Right lung (tissue), 5 donors: ENCODE results near the gene HBE1. TPM values are rescaled to one million over a fixed set of nuclear protein-coding genes. Genes with fewer than 3 reads are reported as not detected.

Experiments
- DNase-seq, 2 donors: peaks; one replicate each; pipeline ENCODE4 v3.0.0-alpha.2; 2013
- polyA plus RNA-seq, 5 donors: library from polyadenylated mRNA; unstranded; fragments of 120-200 nt; gene quantifications; one replicate each; pipeline versions ENCODE4 v1.2.1 to v1.2.3, GENCODE V29; 2013; ENCODE audit warnings: inconsistent platforms in 1 of 5, low replicate concordance in 1 of 5; ENCODE audit not compliant: insufficient read length in 5 of 5, insufficient read depth in 1 of 5

HBE1 gene
- polyA plus RNA-seq, 5 donors: 6.2 to 50.3 (median 10.6) TPM

DNA sequence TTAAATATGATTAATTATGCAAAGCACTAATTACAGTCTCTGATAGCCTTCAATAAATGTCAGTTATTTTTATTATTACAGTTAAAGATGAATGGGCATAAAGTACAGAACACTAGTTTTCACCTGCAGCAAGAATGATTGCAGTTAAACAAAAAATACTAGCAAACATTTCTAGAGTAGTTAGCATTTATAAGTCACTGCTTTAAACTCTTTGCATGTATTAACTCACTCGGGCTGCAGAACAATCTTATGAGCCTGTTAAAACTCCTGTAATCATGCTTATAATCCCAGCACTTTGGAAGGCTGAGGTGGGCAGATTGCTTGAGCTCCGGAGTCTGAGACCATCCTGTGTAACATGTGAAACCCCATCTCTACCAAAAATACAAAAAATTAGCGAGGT, 17.2 kb upstream of the HBE1 start:
- DNase-seq: no peak

DNA sequence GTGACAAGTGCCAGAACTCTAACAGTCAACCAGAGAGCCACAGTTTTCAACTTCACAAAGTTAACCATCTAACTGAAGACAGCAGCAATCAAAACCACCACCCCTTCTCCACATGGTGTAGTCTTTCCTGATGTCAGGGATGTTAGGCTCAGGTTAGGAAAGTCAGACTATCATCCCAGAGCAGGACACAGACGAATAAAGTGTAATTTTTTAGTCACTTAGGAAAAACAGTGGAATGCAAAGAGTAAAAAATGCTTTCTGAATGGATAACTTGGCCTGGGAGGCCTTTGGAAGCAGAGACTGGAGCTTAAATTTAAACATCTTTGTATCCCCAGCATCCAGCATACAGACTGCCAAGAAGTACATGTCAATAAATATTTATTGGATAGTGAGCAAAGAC, 16.6 kb upstream of the HBE1 start:
- DNase-seq: no peak

DNA sequence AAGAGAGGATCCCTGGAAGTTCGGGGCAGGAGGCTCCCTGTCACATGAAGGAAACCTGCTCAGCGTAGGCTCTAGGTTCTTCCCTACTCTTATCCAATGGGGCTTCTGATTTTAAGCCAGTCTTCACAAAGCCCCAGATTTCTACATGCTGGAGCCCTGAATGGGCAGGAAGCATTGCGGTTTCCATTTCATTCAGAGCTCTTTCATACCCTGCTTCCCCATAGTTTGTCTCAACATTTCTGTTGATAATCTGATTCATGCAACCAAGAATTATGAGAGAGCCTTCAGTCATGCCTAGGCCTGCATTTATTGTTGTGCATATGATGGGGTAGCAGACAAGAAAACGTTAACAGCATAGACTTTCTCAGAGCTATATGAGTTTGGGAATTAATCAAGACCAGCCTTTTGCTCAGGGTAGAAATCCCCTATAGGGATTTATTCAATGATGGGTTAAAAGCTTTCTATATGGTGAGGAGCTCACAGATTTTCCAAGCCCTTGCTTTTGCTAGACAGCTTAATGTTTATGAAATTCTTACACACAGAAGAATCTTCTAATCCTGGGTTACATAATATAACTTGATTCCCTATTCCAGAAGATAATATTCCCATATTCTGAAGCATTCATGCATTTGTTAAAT, 16.1 kb upstream of the HBE1 start:
- DNase-seq: no peak

DNA sequence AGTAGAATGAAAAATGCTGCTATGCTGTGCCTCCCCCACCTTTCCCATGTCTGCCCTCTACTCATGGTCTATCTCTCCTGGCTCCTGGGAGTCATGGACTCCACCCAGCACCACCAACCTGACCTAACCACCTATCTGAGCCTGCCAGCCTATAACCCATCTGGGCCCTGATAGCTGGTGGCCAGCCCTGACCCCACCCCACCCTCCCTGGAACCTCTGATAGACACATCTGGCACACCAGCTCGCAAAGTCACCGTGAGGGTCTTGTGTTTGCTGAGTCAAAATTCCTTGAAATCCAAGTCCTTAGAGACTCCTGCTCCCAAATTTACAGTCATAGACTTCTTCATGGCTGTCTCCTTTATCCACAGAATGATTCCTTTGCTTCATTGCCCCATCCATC, 14.9 kb upstream of the HBE1 start:
- DNase-seq: no peak

DNA sequence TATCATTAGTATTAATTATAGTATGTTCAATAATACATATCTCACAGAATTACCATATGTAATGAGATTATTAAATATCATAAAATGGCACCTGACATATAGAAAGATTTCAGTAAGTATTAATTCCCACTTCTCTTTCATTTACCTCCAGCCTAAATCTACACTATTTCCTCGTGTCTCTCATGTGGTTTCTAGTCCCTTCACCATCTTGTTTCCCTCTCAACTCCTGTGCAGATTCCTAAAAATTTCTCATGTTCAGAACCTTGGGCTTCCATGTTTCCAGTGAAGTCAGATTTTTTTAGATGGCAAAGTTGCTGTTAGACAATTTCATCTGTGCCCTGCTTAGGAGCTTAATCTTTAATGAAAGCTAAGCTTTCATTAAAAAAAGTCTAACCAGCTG, 14.1 kb upstream of the HBE1 start:
- DNase-seq: no peak

DNA sequence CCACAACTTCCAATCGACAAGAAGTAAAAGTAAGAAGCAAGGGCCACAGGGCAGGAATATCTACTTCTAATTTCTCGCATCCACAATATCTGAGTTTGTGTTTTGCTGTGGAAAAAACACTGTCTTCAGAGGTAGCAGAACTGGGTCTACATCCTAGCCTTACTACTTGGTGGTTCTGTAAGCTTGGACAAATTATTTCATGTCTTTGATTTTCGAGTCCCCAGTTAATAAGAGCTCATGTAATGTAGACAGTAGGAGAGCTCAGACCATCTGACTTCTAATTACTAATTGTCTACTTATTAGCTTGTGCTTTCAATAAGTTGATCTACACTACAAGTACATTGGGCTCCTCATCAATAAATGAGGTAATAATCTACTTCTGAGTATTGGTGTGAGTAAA, 13.3 kb upstream of the HBE1 start:
- no peak for DNase-seq

DNA sequence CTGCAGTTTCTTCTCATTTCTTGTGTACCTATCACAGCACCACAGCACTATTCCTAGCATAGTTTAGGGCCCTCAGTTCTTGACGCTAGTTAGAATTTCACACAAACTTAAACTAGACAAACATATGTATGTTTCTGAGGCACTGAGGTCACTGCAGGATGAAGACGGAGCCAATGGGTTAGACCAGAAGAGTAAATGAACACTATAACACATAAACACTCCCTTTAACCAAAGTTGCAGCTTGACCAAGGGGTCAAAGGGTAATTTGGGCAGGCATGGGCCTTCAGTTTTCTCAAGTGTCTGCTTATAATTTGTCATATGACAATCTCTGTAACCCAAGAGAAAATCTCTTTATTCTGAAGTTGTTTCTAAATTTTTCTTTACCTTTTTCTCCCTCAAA, 12.9 kb upstream of the HBE1 start:
- no peak for DNase-seq

DNA sequence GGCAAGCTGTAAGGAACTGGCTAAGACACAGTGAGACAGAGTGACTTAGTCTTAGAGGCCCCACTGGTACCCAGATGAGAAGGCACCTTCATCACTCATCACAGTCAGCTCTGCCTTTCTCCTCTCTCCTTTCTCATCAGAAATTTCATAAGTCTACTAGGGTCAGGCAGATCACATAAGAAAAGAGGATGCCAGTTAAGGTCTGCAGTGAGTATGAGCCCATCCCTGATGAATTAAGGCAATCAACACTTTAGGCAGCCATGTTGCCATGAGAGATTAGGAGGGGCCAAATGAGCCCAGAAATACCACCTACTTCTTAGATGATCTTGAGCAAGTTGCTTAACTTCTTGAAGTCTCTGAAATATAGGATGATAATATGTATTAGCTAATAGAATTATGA, 11.9 kb upstream of the HBE1 start:
- no peak for DNase-seq

DNA sequence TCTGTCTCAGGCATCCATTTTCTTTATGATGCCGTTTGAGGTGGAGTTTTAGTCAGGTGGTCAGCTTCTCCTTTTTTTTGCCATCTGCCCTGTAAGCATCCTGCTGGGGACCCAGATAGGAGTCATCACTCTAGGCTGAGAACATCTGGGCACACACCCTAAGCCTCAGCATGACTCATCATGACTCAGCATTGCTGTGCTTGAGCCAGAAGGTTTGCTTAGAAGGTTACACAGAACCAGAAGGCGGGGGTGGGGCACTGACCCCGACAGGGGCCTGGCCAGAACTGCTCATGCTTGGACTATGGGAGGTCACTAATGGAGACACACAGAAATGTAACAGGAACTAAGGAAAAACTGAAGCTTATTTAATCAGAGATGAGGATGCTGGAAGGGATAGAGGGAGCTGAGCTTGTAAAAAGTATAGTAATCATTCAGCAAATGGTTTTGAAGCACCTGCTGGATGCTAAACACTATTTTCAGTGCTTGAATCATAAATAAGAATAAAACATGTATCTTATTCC, 10.9 kb upstream of the HBE1 start:
- DNase-seq: no peak

DNA sequence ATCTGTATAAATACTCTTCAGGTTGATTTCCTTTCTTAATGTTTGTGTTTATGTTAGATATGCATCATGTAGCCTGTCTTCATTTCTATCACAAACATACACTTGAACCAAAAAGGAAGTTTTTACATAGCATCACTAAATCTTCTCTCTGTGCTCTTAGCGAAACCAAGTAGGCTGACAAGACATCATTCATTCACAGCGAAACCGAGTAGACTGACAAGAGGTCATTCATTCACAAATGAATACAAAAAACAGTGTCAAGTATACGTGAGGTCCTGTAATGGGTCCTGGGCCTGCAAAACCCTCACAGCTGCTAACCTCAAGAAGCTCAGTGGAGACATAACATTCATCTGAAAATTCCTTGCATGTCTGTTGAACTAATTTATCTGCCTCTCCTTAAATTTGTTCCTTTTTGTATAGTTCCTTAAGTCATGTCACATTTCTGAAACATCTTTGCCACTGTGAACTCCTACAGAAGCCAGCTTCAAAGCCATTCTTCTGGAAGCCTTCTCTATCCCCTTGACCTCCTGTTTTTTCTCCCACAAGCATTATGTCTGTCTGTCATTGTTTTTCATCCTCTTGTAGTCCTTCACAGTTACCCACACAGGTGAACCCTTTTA, 9.8 kb upstream of the HBE1 start:
- DNase-seq: no peak

DNA sequence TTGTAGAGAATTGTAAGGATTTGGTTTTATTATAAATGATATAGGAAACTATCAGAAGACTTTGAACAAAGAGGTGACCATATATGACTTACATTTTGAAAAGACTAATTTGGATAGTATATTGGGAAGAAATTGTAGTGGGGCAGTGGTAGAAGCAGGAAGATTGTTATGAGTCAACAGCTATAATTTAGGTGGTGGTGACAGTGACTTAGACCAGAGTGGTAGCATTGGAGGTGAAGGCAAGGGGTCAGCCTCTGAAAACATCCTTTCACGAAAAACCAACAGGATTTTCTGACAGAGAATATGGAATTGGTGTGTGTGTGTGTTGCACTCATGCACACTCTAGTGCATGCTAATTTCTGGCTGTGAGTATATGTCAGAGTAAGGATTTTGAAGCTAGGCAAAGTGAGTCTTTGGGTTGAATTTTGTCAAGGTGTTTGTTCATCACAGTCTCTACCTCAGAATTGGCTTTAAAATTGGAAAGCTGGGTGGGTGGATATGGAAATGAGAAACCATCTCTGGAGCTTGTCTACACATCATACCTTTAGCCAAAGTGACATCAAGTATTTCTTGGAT, 8.2 kb upstream of the HBE1 start:
- no peak for DNase-seq

DNA sequence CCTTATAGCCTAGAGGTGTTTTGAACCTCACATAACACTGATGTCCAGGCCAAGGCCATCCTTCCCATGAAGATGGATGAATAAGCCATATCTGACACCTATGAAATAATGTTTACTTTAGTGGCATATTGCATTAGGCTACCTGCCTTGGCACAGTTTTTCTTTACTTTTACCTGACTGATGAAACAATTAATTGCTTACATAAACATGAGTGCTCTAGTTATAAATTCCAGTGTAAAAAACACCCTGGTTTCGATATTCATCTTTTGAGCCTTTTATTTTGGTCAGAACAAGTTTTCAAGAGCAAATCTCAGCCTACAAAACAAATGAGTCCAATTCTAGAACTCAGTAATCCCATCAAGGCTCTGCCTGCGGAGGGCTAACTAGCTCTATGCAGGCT, 7.0 kb upstream of the HBE1 start:
- no peak for DNase-seq

DNA sequence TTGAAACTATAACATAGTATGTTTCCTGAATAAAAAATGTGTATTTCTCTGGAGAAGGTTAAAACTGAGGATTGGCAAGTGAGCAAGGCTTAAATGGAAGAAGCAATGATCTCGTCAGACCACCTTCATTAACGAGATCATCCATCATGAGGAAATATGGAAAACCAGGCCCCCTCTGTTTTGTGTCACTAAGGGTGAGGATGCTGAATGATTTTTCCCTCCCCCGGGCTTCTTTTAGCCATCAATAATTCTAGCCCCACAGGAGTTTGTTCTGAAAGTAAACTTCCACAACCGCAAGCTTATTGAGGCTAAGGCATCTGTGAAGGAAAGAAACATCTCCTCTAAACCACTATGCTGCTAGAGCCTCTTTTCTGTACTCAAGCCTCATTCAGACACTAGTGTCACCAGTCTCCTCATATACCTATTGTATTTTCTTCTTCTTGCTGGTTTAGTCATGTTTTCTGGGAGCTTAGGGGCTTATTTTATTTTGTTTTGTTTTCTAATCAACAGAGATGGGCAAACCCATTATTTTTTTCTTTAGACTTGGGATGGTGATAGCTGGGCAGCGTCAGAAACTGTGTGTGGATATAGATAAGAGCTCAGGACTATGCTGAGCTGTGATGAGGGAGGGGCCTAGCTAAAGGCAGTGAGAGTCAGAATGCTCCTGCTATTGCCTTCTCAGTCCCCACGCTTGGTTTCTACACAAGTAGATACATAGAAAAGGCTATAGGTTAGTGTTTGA, 5.8 kb upstream of the HBE1 start:
- DNase-seq: no peak

DNA sequence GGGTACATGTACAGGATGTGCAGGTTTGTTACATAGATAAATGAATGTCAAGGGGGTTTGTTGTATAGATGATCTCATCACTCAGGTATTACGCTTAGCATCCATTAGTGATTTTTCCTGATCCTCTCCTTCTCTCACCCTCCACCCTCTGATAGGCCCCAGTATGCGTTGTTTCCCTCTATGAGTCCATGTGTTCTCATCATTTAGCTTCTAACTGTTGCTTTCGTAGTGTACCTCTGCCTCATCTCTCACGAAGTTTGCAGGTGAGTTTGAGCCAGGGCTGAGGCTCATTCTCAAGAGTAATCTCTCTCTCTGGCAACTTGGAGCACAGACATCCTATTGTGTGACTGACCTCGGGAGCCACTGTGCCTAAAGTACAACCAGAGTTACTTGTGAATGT, 4.7 kb upstream of the HBE1 start:
- DNase-seq: no peak

DNA sequence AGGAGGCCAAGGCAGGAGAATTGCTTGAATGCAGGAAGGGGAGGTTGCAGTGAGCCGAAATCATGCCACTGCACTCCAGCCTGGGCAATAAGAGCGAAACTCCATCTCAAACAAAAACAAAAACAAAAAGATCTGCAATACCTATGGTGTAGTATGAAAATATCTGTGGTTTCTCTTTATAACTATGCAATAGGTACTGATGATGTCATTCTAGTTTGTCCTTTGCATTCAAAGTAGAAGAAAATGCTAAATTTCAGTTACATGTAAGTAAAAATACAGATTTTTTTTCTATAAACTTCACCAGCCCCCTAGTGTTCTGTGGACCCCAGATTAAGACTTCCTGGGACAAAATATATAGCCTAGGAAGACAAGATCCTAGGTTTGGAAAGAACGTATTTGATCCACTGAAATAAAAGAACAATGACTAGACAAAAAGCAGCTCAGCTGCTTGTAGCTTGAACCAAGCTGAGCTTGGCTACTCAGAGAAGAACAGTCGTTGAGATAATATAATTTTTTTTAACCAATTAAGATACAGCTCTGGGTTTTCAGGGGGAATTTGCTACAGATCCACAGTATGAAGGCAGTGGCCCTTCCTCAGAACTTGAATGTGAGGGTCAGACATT, 2.8 kb upstream of the HBE1 start:
- DNase-seq: no peak

DNA sequence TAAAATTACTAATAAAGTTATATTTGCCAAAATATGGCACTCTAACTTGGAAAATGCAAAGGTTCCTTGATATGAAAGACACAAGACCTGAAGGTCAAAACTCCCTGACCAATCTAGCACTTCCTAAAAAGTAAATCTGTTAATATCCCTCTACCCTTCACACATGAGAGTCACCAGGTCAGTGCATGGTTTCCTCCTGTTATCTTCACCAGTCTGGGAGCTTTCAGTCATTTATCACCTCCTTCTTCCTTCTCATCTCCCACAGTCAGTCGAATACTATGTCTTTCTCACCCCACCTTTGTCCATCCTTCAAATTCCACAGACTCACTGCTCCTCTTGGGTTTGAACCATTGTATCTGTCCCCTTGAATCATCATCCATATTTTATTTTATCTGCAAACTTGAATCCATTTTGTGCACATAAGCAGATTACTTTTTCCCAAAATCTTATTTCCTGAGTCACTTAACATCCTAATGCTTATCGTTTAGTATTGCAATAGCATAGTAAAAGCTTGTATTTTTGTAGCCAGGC, 2.6 kb downstream of the HBE1 start:
- no peak for DNase-seq

DNA sequence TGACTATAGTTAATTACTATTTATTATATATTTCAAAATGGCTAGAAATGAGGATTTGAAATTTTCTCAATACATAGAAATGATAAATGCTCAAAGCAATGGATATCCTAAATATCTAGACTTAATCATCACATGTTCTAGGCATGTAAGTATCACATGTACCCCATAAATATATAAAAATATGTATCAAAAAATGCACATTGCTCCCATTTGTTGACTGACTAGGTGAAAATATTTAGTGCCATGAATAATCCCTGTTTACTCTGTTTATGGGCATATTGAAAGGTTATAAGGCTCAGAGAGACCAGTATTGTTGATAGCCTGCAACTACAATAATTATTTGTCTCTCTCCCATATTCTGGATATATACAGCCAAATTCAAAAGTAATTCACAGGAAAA, 3.1 kb downstream of the HBE1 start:
- DNase-seq: no peak

DNA sequence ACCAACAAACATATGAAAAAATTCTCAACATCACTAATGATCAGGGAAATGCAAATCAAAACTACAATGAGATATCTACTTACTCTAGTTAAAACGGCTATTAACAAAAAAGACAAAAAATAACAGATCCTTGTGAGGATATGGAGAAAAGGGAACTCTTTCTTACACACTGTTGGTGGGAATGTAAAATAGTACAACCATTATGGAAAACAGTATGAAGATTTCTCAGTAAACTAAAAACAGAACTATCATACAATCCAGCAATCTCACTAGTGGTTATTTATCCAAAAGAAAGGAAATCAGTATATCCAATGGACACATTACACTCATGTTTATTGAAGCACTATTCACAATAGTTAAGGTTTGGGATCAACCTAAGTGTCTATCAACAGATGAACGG, 3.9 kb downstream of the HBE1 start:
- no peak for DNase-seq

DNA sequence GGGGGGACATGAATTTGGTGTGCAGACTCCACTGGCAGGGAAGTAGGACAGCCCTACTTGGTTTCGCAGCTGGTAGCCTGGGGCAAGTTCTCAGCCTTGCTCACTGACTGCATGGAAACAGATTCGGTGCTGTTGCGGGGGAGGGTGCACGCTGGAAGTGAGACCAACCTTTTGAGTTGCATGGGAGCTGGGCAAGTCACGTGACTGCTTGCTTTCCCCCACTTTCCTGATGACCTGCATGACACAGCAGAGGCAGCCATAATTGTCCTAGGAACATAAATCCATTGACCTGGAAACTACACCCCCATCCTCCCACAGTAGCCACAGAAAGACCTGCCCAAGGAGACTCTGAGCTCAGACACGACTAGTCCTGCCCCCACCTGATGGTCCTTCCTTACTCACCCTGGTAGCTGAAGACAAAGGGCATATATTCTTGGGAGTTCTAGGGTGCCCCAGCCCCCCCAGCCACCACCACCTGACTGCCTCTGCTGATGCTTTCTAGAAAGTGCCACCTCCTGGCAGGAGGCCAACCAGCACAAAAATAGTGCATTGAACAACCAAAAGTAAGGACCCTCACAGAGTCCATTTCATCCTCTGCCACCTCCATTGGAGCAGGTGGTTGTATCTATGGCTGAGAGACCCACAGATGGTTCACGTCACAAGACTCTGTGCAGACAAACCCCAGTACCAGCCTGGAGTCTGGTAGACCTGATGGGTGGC, 11.0 kb downstream of the HBE1 start:
- no peak for DNase-seq

DNA sequence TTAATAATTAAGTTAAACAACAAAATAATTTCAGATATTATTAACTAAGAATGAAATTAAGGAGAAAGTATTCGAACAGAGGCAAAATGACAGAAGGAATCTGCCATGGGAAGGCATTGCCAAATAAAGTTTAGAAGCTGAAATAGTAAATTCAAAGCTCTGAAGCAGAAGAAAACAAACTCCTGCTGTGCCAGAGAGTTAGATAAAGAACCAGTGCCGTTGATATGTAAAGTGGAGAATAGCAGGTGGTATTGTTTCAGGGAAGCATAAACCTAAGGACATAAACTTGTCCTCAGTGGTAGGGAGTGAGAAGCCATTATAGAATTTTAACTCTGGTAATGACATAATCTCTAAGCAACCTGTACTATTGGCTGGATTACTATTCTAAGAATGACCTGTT, 12.4 kb downstream of the HBE1 start:
- DNase-seq: no peak

DNA sequence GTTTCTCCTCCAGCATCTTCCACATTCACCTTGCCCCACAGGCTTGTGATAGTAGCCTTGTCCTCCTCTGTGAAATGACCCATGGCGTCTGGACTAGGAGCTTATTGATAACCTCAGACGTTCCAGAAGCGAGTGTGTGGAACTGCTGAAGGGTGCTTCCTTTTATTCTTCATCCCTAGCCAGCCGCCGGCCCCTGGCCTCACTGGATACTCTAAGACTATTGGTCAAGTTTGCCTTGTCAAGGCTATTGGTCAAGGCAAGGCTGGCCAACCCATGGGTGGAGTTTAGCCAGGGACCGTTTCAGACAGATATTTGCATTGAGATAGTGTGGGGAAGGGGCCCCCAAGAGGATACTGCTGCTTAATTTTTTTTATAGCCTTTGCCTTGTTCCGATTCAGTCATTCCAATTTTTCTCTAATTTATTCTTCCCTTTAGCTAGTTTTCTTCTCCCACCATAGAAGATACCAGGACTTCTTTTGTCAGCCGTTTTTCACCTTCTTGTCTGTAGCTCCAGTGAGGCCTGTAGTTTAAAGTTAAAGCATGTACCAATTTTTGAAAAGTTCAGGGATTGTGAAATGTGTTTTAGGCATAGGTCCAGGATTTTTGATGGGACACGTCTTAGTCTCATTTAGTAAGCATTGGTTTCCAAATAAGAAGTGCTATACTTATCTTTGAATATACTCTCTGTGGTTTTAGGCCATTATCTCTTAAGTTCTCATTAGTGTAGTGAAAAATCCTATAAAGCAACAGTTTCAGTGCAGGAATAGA, 14.9 kb downstream of the HBE1 start, which contains the start of gene HBG2:
HBG2 (minus strand) TSS at position 136 of the 768 bp plus-strand sequence; CDS start at position 83, 53 bp downstream.
- DNase-seq: peak; percentile 9 to 45
